ENCODE data around the gene JAM3.

The JAM3 gene

GRCh38 chr11:134145715-134146114, 76.8 kb downstream of the JAM3 start:
- DNase-seq (ENCODE audit: low read depth, low spot score): no peak

DNA sequence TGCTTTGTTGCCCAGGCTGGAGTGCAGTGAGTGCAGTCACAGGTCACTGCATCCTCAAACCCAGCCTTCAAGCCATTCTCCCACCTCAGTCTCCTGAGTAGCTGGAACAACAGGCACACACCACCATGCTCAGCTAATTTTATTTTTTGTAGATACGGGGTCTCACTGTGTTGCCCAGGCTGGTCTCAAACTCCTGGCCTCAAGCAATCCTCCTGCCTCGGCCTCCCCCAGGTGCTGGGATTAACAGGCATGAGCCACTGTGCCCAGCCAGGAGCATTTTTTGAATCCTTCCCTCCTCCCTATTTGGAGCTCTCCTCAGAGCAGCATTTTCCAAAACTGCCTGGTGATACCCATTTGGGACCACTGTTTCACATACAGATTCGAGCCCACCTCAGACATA, 77.7 kb downstream of the JAM3 start:
- no peak for DNase-seq (ENCODE audit: low read depth, low spot score)

DNA sequence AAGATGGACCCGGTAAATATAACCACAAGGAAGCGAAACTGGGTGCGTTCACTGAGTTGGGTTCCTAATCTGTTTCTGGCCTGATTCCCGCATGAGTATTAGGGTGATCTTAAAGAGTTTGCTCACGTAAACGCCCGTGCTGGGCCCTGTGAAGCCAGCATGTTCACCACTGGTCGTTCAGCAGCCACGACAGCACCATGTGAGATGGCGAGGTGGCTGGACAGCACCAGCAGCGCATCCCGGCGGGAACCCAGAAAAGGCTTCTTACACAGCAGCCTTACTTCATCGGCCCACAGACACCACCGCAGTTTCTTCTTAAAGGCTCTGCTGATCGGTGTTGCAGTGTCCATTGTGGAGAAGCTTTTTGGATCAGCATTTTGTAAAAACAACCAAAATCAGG, 80.5 kb downstream of the JAM3 start:
- no peak for DNase-seq (ENCODE audit: low read depth, low spot score)

DNA sequence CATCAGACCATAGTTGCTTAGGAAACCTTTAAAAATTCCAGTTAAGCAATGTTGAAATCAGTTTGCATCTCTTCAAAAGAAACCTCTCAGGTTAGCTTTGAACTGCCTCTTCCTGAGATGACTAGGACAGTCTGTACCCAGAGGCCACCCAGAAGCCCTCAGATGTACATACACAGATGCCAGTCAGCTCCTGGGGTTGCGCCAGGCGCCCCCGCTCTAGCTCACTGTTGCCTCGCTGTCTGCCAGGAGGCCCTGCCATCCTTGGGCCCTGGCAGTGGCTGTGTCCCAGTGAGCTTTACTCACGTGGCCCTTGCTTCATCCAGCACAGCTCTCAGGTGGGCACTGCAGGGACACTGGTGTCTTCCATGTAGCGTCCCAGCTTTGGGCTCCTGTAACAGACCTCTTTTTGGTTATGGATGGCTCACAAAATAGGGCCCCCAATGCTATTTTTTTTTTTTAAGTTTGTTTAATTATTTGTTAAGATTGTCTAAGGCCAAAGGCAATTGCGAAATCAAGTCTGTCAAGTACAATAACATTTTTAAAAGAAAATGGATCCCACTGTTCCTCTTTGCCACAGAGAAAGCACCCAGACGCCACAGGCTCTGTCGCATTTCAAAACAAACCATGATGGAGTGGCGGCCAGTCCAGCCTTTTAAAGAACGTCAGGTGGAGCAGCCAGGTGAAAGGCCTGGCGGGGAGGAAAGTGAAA, 81.5 kb downstream of the JAM3 start:
- DNase-seq (ENCODE audit: low read depth, low spot score): no peak

- DNase-seq (ENCODE audit: low read depth, low spot score): no peak
Measured at GRCh38 chr11:134151083-134151747, 82.3 kb downstream of the JAM3 start.

- no peak for DNase-seq (ENCODE audit: low read depth, low spot score)
Measured at GRCh38 chr11:134152696-134153095, 83.8 kb downstream of the JAM3 start.

DNA sequence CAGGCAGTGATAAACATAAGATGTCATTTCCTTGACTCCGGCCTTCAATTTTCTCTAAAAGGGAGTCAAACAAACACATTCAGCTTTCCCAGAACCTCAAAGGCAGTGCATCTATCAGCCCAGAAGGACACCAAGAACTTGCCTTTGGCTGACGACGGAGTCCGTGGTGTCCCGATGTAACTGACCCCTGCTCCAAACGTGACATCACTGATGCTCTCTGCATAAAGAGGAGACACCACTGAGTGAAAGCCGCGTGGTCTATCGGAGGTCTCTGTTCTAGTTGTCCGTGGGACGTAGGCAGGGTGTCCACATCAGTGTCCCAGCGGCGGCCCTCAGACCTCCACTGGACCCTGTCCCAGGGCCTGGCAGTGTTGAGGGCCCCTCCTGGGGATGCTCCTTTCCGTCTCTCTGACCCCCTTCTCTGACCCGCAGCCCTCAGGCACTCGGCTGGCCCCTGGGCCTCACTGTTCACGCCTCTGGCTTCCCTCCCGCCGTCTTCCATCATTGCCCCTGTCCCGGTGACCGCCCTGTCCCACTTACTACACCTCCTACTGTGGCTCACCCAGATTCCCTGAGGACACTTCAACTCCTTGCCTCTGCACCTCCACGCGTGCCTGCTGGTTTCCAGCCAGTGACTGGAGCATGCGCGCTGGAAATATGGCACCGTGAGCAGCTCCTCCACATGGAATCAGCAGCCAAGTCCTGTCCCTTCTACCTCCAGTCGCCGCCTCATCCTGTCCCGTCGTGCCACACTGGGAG, 84.5 kb downstream of the JAM3 start:
- no peak for DNase-seq (ENCODE audit: low read depth, low spot score)

DNA sequence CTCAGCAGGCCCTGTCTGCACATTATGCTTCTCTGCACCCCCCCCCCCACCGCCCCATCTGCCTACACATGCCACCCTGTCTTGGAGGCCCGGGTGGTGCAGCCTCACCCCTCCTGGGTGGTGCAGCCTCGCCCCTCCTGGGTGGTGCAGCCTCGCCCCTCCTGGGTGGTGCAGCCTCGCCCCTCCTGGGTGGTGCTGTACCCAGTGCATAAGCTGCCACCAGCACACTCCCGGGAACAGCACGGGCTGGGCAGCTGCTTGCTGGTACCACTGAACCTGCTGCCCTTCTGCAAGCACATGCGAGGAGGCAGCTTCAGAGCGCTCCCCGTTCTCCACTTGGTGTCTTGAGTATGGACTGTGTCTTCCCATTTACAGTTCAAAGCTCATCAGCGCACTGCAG, 85.6 kb downstream of the JAM3 start:
- no peak for DNase-seq (ENCODE audit: low read depth, low spot score)

- no peak for DNase-seq (ENCODE audit: low read depth, low spot score)
Measured at GRCh38 chr11:134155456-134155855, 86.6 kb downstream of the JAM3 start.

DNA sequence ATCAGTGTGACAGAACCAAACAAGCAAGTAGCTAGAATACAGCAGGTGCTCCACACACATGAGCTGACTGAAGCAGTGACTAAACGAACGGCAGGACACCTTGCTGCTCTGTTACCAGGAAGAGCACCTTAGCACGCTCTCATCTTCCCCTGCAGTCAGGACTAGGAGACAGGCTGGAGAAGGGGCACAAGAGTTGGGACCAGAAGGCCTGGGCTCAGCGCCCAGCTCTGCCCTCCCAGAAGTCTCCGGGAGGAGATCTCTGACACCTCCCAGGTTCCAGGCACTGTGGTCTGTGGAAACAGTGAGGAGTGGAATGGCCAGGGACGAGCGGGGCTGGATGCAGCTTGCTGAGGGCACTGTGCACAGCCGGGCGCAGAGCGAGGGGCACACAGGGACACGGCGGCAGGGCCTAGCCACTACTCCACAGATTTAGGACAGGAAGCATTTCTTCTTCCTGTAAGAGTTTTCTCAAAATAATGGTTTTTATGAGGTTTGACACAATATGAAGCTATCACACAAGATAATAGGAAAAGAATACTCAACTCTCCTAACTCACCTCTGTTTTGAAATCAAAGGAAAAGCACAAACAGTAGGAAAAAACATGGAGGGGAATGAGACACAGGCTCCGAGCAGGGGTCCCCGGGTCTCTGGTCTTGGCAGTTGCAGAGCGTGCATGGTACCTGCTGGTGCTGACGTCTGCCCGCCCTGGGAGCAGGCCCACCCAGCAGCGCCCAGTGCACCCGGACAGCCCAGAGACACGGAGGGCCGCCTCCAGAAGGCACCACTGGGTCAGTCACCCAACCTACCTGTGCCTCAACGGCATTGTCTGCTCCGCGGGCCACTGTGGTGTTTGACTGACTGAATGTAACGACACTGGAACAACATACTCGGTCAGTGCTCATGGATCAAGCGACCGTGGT, 87.3 kb downstream of the JAM3 start:
- DNase-seq (ENCODE audit: low read depth, low spot score): no peak

GRCh38 chr11:134157451-134157850, 88.6 kb downstream of the JAM3 start:
- no peak for DNase-seq (ENCODE audit: low read depth, low spot score)

- DNase-seq (ENCODE audit: low read depth, low spot score): no peak
Measured at GRCh38 chr11:134158023-134158422, 89.2 kb downstream of the JAM3 start.

DNA sequence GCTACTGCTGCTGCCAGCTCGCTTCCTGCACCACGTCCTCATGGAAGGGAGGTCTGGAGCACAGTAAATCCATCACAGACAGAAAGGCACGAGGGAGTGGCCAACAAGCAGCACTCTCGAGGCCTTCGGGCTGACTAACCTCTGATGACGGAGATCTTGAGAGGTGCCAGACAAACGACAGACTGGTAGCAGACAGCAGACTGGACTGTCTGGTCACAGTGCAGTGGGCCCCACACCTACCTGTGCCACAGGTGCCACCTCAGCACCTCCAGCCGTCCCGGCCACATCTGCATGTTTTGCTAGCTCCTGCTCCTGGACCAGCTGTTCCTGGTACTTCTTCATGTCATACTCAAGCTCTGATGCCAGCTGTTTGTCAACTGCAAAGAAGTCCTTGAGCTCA, 90.8 kb downstream of the JAM3 start:
- DNase-seq (ENCODE audit: low read depth, low spot score): no peak

- DNase-seq (ENCODE audit: low read depth, low spot score): peak; percentile 93
Measured at GRCh38 chr11:134164490-134165370, 95.9 kb downstream of the JAM3 start.

- no peak for DNase-seq (ENCODE audit: low read depth, low spot score)
Measured at GRCh38 chr11:134170177-134170918, 101.5 kb downstream of the JAM3 start.

DNA sequence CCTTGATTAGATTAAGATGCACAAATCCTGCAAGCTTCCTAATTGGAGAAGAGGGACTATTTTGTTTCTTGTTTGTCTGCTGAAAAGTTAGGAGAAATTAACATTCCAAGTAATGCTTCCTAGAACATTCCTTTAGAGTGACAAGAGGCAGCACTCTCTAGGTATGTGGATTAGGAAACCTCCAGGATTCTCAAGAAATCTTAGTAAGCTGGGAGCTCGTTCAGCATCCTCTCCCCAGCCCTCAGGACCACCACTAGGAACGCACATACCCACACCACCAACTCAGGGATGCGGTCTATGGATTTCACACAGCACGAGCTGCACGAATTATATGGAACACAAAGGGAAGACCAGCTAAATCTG, 102.0 kb downstream of the JAM3 start:
- no peak for DNase-seq (ENCODE audit: low read depth, low spot score)

GRCh38 chr11:134171951-134172350, 103.1 kb downstream of the JAM3 start:
- DNase-seq (ENCODE audit: low read depth, low spot score): no peak

GRCh38 chr11:134173296-134173695, 104.4 kb downstream of the JAM3 start:
- DNase-seq (ENCODE audit: low read depth, low spot score): no peak

DNA sequence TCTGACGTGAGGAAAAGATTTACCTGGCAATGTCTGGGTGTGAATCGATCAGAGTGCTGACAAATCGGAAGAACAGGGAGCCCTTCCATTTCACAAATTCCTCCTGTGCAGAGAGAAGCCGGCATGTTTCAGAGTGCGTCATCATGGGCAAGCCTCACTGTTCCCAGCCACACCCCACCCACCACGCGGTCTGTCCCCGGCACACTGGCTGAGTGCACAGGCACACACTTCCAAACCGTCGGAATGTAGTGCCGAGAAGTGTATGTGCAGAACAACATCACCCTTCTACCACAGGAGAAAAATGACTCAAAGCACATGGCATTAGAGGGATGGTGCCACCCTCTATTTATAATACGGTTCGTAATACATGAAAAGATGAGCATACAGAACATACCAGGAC, 107.4 kb downstream of the JAM3 start:
- DNase-seq (ENCODE audit: low read depth, low spot score): no peak

DNA sequence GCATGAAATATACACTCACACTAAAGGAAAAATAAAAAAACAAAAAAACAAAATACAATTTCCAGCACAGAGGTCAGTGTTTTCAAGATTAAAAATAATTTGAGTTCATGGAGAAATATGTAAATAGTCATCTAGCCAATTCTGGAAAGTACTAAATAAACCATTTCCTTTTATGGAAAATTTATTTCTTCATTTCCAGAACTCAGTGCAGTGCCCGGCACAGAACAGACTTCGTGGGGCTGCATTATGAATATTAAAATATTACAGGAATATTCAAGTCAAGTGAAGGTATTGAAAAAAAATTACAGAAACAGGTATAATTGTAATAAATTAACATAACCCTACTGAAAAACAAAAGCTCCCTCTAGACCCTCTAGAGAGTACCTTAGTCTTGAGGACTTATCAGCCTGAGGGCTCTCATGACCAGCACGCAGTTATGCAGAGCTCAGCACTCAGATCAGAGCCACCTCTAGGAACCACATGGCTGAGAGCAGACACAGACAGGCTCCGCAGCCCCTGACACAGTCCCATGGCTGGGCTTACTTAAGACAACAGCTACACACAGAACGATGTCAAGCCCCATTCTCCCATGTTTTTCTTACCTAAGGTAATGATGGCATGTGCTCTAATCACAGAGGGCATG, 109.3 kb downstream of the JAM3 start:
- DNase-seq (ENCODE audit: low read depth, low spot score): no peak
